G401.6 (cell line): ENCODE data around the gene BLOC1S3.

Experiments
- FAIRE-seq: peaks from 2 replicates; lab custom pipeline; 2012; peaks lifted over from hg19 to GRCh38; lab: Jason Lieb, UNC

Gene BLOC1S3

DNA sequence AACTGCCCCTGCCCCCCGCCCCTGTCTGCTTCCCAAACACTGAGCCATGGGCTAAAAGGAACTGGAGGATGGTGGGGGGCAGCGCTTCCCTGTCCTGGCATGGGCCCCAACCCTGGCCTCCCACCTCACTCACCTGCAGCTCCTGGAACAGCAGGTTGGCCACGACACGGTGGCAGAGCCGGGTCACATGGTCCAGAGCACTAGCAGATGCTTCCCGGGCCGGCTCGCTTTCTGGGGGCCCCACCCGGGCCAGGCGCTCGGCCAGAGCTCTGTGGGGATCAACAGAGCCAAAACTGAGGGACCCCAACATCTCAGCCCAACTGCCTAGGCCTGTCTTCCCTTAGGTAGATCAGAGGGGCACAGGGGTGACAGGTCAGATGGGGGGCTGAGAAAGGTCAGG, 46.1 kb downstream of the BLOC1S3 start:
- no peak for FAIRE-seq

GRCh38 chr19:45229056-45229455, 50.5 kb downstream of the BLOC1S3 start:
- FAIRE-seq = peak; percentile 97
